GM10248 (cell line): ENCODE data around the gene NALCN.

Experiments
- CTCF ChIA-PET: fragments of 300-600 bp; sonication (Branson Sonifier 250); formaldehyde crosslinking; extraction: SDS; loops from one replicate; lab custom pipeline; 2021; ENCODE audit warnings: antibody characterized with exemption; lab: Yijun Ruan, JAX
- POLR2A ChIA-PET: fragments of 350-650 bp; sonication (Branson Sonifier 250); formaldehyde crosslinking; extraction: SDS; loops from one replicate; lab custom pipeline; 2020; ENCODE audit warnings: antibody characterized with exemption; lab: Yijun Ruan, JAX
- DNase-seq: peaks from one replicate; pipeline ENCODE4 v3.0.0; 2012; ENCODE audit errors: extremely low spot score
- TF ChIP-seq, protein P1 (sequence below): IDR thresholded peaks from 2 replicates; pipeline ENCODE4 v1.5.1; 2012; ENCODE audit warnings: mild to moderate bottlenecking, low read depth; ENCODE audit errors: extremely low read depth, missing control alignments, control extremely low read depth

Gene NALCN

DNA sequence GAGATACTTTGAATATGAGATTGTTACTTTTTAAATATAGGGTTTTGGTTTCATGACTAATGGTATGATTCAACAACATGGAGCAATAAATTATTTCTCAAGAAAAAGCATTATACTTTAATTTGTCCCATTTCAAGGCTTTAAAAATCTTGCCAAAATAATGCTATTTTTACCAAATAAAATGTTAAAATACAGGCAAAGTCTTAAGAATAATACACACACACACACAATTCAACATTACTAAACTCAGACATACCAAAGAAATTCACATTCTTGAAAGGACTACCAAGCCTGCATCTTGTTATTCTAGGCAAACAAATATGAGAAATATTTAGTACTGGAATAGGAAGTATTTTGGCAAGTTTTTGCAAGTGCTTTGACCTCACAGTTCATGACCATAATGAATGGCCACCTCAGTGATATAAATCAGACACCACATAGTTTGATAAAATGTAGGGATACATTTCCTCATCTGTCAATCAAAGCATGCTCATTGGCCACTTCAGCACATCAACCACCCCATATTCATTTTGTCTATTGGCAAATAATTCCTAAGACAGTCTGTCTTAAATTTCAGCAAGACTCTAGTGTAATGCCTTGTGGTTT, 107.2 kb downstream of the NALCN start:
- TF ChIP-seq, protein P1, sequence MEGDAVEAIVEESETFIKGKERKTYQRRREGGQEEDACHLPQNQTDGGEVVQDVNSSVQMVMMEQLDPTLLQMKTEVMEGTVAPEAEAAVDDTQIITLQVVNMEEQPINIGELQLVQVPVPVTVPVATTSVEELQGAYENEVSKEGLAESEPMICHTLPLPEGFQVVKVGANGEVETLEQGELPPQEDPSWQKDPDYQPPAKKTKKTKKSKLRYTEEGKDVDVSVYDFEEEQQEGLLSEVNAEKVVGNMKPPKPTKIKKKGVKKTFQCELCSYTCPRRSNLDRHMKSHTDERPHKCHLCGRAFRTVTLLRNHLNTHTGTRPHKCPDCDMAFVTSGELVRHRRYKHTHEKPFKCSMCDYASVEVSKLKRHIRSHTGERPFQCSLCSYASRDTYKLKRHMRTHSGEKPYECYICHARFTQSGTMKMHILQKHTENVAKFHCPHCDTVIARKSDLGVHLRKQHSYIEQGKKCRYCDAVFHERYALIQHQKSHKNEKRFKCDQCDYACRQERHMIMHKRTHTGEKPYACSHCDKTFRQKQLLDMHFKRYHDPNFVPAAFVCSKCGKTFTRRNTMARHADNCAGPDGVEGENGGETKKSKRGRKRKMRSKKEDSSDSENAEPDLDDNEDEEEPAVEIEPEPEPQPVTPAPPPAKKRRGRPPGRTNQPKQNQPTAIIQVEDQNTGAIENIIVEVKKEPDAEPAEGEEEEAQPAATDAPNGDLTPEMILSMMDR = no peak
- ChIA-PET POLR2A (no interaction called here), CTCF (no interaction called here)
- no peak for DNase-seq

DNA sequence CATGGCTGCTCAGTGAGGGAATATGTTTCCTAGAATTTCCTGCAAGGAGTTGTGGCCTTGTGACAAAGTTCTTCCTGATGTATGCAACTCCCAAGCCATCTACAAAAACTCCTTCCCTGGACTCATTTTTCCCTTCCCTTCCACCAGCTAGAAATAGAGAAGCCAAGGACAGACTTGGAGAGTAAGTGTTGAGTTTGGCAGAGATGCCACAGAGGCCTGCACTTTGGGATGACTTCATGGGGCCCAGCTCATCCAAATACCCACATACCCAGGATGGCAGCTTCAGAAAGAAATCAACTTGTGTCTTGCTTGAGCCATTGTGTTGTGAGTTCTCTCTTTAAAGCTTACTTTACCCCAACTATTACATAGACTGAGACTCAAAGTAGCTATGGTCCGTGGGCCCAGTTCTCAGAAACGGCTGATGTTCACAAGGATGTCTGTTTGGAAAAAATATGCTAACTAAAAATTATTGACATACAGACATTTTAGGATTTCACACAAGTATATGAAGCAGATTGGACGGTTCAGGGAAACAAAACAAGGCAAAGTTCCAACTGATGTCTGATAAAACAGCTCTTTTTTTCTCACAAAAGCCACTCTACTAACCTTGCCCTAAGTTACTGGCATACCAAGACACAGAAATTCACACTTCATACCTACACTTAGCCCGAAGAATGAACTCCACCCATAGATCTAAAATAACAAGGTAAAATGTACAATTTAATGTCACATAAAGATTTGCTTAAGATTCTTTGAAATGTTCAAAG, 107.9 kb downstream of the NALCN start:
- no peak for DNase-seq
- POLR2A ChIA-PET = no interaction called here

GRCh38 chr13:101307181-101307701, 109.1 kb downstream of the NALCN start:
- ChIA-PET POLR2A (no interaction called here), CTCF (no interaction called here)
- TF ChIP-seq, protein P1 = no peak
- no peak for DNase-seq

More for the DNA sequence above, 107.9 kb downstream of the NALCN start:
- CTCF ChIA-PET = interaction anchor here (0.8 kb wide), 1 partner anchor 10 kb away, joined by 3 read pairs; no protein-coding TSS in a partner anchor
- TF ChIP-seq, protein P1 = no peak

- ChIA-PET POLR2A (no interaction called here), CTCF (no interaction called here)
- TF ChIP-seq, protein P1 = no peak
- no peak for DNase-seq
Observed at GRCh38 chr13:101306773-101307172, 109.5 kb downstream of the NALCN start.

- CTCF ChIA-PET = no interaction called here
- DNase-seq = no peak
- POLR2A ChIA-PET = no interaction called here
- TF ChIP-seq, protein P1 = no peak
Observed at GRCh38 chr13:101305981-101306411, 110.3 kb downstream of the NALCN start.

- ChIA-PET CTCF (interaction anchor here (1.2 to 1.5 kb wide), 2 partner anchors 12 to 33 kb away, joined by 3 read pairs; no protein-coding TSS in a partner anchor), POLR2A (no interaction called here)
- no peak for DNase-seq
- TF ChIP-seq, protein P1 = no peak
Observed at GRCh38 chr13:101303521-101303920, 112.8 kb downstream of the NALCN start.
